GM12878 (cell line): ENCODE data around the gene RIMBP2.

Experiments
- CTCF ChIP-seq, 3 experiments: IDR thresholded peaks in 2 of 3; conservative IDR thresholded peaks in 1 of 3; 2 replicates each; pipeline ENCODE4 v1.5.1; 2011; ENCODE audit warnings: low read depth in 3 of 3, low read length in 3 of 3, mild to moderate bottlenecking in 3 of 3, control low read depth in 2 of 3, moderate library complexity in 2 of 3, inconsistent platforms in 1 of 3, mixed read lengths in 1 of 3; ENCODE audit not compliant: control insufficient read depth in 2 of 3, insufficient read depth in 1 of 3; ENCODE audit errors: extremely low read depth in 1 of 3
- KDM1A ChIP-seq: fragments of 200-600 bp; sonication (generic); IDR thresholded peaks from 2 replicates; pipeline ENCODE4 v1.6.1; 2016; ENCODE audit warnings: borderline replicate concordance
- NFIC ChIP-seq: IDR thresholded peaks from 2 replicates; pipeline ENCODE4 v1.6.1; 2012; ENCODE audit warnings: low read depth, mild to moderate bottlenecking, inconsistent platforms, low read length, moderate library complexity
- POLR2A ChIP-seq: IDR thresholded peaks from 2 replicates; pipeline ENCODE4 v1.6.1; 2011; ENCODE audit warnings: low read depth, mild to moderate bottlenecking, low read length
- REST ChIP-seq: IDR thresholded peaks from 2 replicates; pipeline ENCODE4 v1.6.1; 2012; ENCODE audit warnings: mild to moderate bottlenecking, low read depth, low read length
- ZNF274 ChIP-seq: IDR thresholded peaks from one replicate; pipeline ENCODE4 v1.8.0; 2011; ENCODE audit not compliant: insufficient read length, insufficient read depth
- TF ChIP-seq, protein P1 (sequence below): fragments of 450-650 bp; IDR thresholded peaks from 2 replicates; pipeline ENCODE4 v1.6.1; 2017; ENCODE audit warnings: borderline replicate concordance

DNA sequence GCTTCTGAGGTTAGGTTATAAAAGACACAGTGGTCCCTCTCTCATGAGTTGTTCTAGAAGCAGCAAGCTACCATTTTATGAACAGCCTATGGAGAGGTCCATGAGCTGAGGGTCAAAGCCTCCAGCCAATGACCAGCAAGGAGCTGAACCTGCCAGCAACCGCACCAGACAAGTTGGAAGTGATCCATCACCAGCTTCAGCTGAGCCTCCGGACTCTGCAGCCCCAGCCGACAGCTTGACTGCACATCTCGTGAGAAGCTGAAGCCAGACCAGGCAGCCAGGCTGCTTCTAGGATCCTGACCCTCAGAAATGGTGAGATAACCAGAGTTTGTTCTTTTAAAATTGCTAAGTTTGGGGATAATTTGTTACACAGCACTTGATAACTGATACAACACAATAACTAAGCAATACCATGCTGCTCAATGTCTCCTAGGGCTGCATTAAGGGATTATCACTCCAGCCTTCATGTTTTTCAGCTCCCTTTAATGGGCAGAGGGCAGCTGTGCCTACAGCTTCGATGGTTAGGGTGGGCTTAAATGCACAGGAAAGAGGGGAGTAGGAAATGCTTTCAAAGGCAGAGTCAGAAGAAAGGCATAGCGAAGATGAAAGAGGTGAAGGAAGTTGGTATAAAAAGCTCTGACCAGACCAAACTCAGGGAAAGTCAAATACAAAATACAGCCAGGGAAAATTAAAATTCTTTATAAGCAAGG, 149.5 kb downstream of the RIMBP2 start:
- TF ChIP-seq NFIC = no peak
- TF ChIP-seq CTCF (IDR thresholded peaks at IDR 0.05 in 2 of 3, conservative IDR thresholded peaks at IDR 0.05 in 1 of 3; ENCODE audit: control insufficient read depth in 2 of 3, extremely low read depth in 1 of 3, insufficient read depth in 1 of 3, low read depth in 3 of 3, low read length in 3 of 3) = no peak
- no peak for TF ChIP-seq POLR2A
- TF ChIP-seq REST = no peak
- TF ChIP-seq, protein P1, sequence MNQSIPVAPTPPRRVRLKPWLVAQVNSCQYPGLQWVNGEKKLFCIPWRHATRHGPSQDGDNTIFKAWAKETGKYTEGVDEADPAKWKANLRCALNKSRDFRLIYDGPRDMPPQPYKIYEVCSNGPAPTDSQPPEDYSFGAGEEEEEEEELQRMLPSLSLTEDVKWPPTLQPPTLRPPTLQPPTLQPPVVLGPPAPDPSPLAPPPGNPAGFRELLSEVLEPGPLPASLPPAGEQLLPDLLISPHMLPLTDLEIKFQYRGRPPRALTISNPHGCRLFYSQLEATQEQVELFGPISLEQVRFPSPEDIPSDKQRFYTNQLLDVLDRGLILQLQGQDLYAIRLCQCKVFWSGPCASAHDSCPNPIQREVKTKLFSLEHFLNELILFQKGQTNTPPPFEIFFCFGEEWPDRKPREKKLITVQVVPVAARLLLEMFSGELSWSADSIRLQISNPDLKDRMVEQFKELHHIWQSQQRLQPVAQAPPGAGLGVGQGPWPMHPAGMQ = no peak
- TF ChIP-seq KDM1A = no peak
- TF ChIP-seq ZNF274 = no peak
